CD4-positive, alpha-beta T cell treated with Interleukin-6 at 100 ng/mL for 8 hours (primary cell): ENCODE results near the gene TMEM229A.
"Not testable (repeated sequence)": the region's sequence is repeated elsewhere in the genome, so short reads cannot be mapped to it uniquely, and the experiment has no call there.

ENCODE experiments used
- DNase-seq: peaks from one replicate; pipeline ENCODE4 v3.0.0-alpha.2; 2020; ENCODE audit warnings: mixed read lengths, low spot score

TMEM229A gene

GRCh38 chr7:124032369-124033094 lies at the start of gene TMEM229A:
TMEM229A (minus strand) TSS chr7:124033067; CDS start chr7:124033003, 64 bp downstream.
- no peak for DNase-seq

GRCh38 chr7:124082234-124082633 lies 49.4 kb upstream of the TMEM229A start:
- DNase-seq, result not testable (repeated sequence)

- no peak for DNase-seq
These were observed 44.7 kb upstream of the TMEM229A start for GRCh38 chr7:124077546-124077945.

- no peak for DNase-seq
These were observed 44.0 kb upstream of the TMEM229A start for GRCh38 chr7:124076841-124077240.

DNA sequence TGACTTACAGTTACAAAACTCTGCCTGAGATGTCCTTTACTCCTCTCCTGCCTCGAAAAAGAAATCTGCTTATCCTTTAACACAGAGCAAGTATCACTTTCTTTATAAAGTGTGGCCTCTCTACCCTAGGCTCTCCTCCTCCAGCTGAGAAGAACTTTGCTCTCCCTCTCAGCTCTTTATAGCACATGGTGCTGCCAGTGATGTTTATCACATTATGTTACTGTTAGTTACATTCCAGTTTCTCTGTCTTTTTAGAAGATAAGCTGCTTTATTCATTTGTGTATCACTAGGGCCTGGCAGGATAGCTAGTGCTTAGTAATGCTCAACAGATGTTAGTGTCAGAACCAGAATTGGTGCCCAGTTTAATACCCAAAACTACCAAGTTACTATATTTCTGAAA lies 41.1 kb upstream of the TMEM229A start:
- no peak for DNase-seq

GRCh38 chr7:124073310-124073645 lies 40.4 kb upstream of the TMEM229A start:
- no peak for DNase-seq

DNA sequence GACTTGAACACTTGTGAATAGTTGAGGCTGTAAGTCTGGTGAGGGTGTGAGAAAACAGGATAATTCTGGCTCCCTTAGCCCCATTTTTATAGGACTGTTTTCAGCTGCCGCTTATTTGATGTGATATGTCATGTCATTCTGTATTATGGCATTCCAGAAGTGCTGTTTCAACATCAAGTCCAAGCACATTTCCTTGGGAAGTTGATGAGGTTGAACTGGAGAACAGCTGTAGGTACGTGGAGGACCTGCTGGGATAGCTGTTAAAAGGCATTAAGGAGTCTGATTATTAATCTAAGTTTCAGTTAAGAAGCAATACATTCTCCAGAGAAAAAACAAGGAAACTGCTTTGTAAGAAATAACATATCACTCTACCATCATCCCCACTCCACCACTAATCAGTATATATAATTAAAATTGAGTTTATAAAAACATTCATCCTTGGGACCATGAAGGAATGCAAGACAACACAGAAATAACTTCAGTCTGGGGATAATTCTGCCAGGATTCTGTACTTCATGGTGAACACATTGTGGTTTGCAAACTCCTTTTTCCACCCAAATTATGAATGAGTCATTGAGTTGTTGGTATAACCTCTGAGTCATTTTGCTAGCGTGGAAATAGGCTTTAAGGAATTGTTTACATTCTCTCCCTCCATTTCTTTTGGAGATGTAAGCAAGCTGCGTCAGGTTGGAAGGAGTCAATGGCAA lies 39.9 kb upstream of the TMEM229A start:
- no peak for DNase-seq

- DNase-seq, result no peak
These were observed 39.0 kb upstream of the TMEM229A start for GRCh38 chr7:124071843-124072242.

GRCh38 chr7:124062171-124062570 lies 29.3 kb upstream of the TMEM229A start:
- DNase-seq, result no peak

GRCh38 chr7:124060528-124060927 lies 27.7 kb upstream of the TMEM229A start:
- no peak for DNase-seq

DNA sequence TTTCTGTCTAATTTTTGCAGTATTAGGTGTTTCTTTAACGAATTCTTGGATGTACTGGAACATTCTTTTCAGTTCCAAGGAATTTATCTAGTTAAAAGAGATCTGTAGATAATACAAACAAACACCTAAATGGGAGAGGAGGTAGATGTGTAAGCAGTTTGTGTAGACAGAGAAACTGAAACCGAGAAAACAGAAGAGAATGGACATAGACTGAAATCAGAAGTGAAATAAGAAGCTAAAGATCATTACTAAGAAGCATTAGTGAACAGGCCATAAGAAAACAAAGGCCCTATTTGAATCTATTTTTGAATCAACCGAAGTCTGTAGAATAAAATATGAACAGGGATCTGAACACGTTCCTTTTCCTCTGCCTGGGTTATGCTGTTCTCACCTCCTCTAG lies 26.5 kb upstream of the TMEM229A start:
- DNase-seq, result no peak

DNA sequence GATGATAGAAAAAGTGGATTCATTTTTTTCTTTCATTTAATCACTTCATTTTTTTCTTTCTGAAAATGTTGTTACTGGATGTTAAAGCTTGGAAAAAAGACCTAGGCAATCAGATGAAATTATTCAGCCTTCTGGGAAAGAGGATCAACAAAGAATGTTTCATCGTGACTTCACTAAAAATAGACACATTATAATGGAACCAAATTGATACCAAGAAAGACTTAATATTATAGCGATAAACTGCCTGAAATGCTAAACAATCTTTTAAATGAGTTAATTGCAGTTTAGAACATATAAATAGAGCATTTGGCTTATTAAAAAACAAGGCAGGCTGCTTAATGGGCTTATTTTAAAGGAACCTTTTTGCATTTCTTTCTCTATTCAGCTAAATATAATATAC lies 25.6 kb upstream of the TMEM229A start:
- DNase-seq, result no peak

DNA sequence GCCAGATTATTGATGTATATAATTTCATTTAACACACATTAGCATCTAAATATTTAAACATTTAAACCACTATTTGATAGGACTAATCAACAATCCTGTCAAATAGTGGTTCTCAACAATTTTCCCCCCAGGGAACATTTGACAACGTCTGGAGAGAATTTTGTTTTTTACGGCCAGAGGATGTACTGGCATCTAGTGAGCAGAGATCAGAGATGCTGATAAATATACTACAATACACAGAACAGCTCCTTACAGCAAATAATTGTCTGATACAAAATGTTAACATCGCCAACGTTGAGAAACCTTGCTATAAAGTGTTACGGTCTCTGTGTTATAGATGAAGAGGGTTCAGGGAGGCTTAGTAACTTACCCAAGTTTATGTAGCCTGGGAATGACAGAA lies 25.0 kb upstream of the TMEM229A start:
- no peak for DNase-seq

GRCh38 chr7:124056234-124056633 lies 23.4 kb upstream of the TMEM229A start:
- DNase-seq, result no peak

- no peak for DNase-seq
These were observed 19.0 kb upstream of the TMEM229A start for GRCh38 chr7:124051681-124052377.

- DNase-seq, result no peak
These were observed 10.0 kb upstream of the TMEM229A start for GRCh38 chr7:124042826-124043225.

DNA sequence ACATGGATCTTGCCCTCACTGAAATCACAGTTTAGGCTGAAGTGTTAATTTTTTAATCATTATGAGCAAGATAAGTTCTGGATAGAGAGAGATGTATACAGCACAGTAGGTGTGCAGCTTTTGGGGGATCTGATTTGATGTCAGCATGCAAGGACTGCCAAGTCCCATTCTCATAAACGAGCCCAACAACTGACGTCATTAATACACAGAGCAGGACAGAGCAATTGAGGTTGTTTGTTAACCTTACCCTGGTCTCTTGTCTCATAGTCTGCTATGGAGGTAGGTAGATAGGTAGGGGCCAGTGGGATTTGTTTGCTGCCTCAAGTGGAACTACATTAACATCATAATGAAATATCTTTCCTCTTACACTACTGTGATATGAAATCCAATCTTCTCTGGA lies 8.6 kb upstream of the TMEM229A start:
- no peak for DNase-seq

DNA sequence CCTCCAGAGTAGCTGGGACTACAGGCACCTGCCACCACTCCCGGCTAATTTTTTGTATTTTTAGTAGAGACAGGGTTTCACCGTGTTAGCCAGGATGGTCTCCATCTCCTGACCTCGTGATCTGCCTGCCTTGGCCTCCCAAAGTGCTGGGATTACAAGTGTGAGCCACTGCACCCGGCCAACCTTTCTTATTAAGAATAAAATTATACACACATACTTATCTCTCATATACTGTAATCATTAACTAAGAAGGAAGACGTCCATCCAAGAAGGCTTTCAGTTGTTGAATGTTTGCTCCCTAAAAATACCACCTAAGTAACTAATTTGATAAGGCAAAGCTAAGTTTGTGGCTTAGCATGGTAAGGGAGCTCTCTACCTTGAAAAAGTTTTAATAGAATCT lies 5.0 kb upstream of the TMEM229A start:
- DNase-seq, result not testable (repeated sequence)

DNA sequence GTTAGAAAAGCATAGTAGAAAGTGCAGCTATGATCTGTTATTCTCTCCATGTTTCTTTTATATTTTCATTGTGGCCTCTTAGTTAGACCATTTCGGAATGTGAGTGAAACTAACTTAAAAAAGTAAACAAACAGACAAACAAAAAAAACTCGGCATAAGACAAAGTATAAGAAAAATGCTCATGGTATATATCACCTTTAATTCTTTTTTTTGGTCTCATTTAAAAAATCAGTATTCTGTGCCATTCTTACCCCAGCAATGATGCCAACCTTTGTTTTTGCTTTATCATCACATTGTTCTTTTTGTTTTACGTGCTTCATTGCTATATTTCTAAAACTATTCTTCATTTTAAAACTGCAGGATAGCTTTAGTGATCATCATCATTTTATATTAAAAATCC lies 2.8 kb upstream of the TMEM229A start:
- DNase-seq, result no peak

DNA sequence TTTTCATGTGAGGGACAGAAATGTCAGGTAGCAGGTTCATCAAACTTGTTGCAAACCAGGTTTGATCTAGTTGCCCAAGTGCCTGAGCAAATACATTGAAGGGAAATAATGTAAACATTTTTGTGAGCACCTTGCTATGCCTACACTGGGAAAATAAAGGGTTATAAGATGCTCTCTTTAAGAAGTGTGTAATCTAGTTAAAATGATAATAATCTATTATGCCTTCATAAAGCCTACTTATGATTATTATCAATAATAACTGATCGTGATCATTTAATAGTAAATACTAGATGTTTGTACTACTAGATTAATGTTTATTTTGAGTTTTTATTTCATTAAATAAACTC lies 1.9 kb upstream of the TMEM229A start:
- DNase-seq, result no peak

DNA sequence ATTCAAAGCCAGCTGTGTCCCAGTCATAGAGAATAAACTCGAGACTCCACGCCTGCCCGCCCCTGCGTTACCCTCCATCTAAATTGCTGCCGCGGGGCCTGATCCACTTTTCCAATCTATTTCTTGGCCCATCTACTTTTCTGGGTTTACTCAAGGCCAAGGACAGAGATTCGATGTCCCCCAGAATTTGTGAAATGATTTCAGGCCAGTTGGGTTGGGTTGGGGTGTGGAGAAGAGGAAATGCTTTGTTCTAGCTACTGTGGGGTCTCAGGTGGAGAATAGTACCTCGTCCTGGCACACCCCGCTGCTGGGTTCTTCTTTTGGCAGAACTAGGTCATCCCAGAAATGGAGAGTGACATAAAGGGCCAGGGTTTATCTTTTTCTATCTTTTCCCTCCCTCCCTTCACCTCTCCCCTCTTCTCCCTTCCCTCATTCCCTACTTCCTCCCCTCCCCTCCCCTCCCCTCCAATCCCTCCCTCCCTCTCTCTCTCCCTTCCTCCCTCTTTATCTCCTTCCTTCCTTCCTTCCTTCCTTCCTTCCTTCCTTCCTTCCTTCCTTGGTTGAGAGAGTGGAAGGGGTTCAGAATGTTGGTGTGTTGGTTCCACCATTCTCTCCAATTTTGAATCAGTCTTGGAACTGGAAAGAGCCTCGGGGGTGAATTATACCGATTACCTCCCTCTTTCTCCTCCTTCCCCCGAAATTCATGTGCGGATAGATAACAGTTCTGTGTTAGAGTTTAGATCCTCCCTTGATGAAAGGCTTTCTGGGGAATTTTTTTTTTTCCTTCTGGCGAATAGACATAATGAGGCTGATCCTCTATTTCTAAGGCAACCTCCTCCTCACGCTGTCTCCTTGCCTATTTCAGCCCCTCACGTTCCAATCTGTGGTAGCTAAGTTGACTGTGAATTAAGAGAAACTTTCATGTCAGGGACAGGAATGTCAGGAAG lies 1.2 kb upstream of the TMEM229A start:
- DNase-seq, result no peak
